GM10266 (cell line): Measurements from ENCODE around the gene C1QTNF12.
"Not testable (repeated sequence)": the region's sequence is repeated elsewhere in the genome, so short reads cannot be mapped to it uniquely, and the experiment has no call there.

Experiments used
- DNase-seq: peaks from one replicate; pipeline ENCODE4 v3.0.0; 2012; ENCODE audit errors: extremely low spot score
- TF ChIP-seq, protein P1 (sequence below): IDR thresholded peaks from 2 replicates; pipeline ENCODE4 v1.5.1; 2012; ENCODE audit warnings: mild to moderate bottlenecking, low read depth; ENCODE audit not compliant: control insufficient read depth, insufficient read depth; ENCODE audit errors: missing control alignments

Gene C1QTNF12

DNA sequence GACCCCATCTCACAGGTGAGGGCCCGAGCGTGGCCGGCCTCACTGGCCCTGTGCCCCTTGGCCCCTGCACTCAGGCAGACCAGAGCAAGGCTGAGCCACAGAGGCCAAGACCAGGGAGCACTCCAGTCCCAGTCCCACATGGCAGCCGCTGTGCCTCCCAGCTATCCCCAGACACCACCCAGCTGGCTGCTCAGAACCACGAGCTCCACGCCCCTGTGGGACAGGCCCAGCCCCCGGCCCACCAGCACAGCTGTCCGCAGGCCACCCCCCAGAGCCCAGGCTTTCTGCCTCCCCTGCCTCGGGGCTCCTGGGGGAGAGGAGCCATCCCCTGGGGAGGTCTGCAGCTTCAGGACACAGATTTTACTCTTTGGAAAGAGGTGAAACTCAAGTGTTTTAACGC lies 9.1 kb upstream of the C1QTNF12 start:
- TF ChIP-seq, protein P1, sequence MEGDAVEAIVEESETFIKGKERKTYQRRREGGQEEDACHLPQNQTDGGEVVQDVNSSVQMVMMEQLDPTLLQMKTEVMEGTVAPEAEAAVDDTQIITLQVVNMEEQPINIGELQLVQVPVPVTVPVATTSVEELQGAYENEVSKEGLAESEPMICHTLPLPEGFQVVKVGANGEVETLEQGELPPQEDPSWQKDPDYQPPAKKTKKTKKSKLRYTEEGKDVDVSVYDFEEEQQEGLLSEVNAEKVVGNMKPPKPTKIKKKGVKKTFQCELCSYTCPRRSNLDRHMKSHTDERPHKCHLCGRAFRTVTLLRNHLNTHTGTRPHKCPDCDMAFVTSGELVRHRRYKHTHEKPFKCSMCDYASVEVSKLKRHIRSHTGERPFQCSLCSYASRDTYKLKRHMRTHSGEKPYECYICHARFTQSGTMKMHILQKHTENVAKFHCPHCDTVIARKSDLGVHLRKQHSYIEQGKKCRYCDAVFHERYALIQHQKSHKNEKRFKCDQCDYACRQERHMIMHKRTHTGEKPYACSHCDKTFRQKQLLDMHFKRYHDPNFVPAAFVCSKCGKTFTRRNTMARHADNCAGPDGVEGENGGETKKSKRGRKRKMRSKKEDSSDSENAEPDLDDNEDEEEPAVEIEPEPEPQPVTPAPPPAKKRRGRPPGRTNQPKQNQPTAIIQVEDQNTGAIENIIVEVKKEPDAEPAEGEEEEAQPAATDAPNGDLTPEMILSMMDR: no peak
- no peak for DNase-seq

DNA sequence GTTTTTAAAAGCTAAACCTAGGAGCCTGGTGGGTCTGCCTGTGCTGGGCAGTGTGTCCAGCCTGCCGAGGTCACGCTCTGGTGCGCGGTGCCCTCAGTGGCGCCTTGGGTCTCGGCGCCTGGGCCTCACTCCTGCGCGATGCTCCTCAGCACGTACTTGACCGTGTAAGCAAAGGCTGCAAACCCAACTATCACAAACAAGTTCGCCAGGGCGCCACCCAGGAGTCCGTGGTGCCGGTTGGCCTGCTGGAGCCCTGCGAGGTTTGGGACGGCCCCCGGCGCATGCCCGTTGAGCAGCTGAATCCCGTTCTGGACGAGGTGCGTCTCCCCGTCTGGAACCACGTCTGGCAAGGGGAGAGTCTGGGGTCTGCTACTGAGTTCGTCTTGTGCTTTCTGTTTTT lies 8.6 kb upstream of the C1QTNF12 start:
- DNase-seq: no peak
- TF ChIP-seq, protein P1: no peak

DNA sequence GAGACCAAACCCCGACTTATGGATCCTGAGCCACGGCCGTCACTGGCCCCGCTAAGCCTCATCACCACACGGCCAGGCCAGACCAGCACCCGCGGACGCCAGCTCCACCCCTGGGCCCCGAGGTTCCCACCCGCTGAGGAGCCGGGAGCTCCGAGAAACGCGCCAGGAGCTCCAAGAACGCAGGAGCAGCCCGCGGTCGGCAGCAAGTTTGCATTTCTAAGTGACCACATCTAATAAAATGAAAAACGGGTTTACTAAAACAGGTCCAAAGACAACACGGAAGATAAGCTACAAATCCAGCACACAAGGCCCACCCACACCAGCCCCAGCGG lies 8.1 kb upstream of the C1QTNF12 start:
- TF ChIP-seq, protein P1: no peak
- DNase-seq: no peak

- TF ChIP-seq, protein P1: no peak
- DNase-seq: no peak
Measured at GRCh38 chr1:1253972-1254666, 7.6 kb upstream of the C1QTNF12 start.

DNA sequence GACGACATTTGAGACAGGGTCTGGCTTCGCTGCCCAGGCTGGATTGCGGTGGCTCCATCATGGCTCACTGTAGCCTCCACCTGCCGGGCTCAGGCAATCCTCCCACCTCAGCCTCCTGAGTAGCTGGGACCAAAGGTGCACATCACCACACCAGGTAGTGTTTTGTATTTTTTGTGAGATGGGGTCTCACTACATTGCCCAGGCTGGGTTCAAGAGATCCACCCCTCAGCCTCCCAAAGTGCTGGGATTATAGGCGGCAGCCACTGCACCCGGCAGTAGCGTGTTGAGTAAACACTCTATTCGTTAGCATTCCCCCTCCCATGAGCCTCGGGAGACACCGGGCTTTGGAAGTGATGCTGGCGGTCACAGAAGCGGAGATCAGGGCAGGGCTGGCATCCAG lies 6.8 kb upstream of the C1QTNF12 start:
- TF ChIP-seq, protein P1: no peak
- no peak for DNase-seq

GRCh38 chr1:1250786-1251284 lies 4.3 kb upstream of the C1QTNF12 start:
- DNase-seq: peak; percentile 90
- TF ChIP-seq, protein P1: no peak

GRCh38 chr1:1248009-1248913 lies 1.7 kb upstream of the C1QTNF12 start:
- not testable (repeated sequence) for DNase-seq
